ENCODE measurements around the gene PTEN. TPM values are rescaled to one million over a fixed set of nuclear protein-coding genes. Genes with fewer than 3 reads are reported as not detected.

Gene PTEN
- total RNA-seq, 1 donor from 2014 or later: 64.9 TPM

- no peak overlapping the region for H3K27ac ChIP-seq
- H3K4me3 Mint-ChIP-seq: no peak overlapping the region
- no peak overlapping the region for H3K4me2 ChIP-seq
- H3K79me2 ChIP-seq (ENCODE audit: low read depth): no peaks in the 10 kb centered on the region
- peaks cover 29% of the 10 kb centered on the region for H3K36me3 Mint-ChIP-seq
- H2AFZ ChIP-seq (replicated peaks): no peak overlapping the region
- peaks cover 17% of the 10 kb centered on the region for H3K36me3 ChIP-seq
- H3K27ac Mint-ChIP-seq: no peak overlapping the region
- H3K4me1 Mint-ChIP-seq: no peaks in the 10 kb centered on the region
- H3K9me3 Mint-ChIP-seq: no peaks in the 10 kb centered on the region
- no peaks in the 10 kb centered on the region for H3K9me3 ChIP-seq (ENCODE audit: low read depth)
- no peak for TF ChIP-seq EZH2 (IDR thresholded peaks at IDR 0.05)
- TF ChIP-seq CTCF (IDR thresholded peaks at IDR 0.05): no peak
- no peak for TF ChIP-seq EZH2phosphoT487 (IDR thresholded peaks at IDR 0.05)
- no peaks in the 10 kb centered on the region for H4K20me1 ChIP-seq (ENCODE audit: low read depth)
- H3K27me3 Mint-ChIP-seq (ENCODE audit: insufficient read depth, low read depth): no peaks in the 10 kb centered on the region
- H3K4me3 ChIP-seq: no peak overlapping the region
- H3K27me3 ChIP-seq: no peaks in the 10 kb centered on the region
- H3F3A ChIP-seq (ENCODE audit: low read depth): no peaks in the 10 kb centered on the region
- no peak for DNase-seq (ENCODE audit: low spot score)
- H3K4me1 ChIP-seq: no peaks in the 10 kb centered on the region
- no peak overlapping the region for H3K9ac ChIP-seq
These were observed 92.6 kb downstream of the PTEN start for GRCh38 chr10:87956055-87956454.

- H3K9me3 ChIP-seq (ENCODE audit: low read depth): no peaks in the 10 kb centered on the region
- H3K79me2 ChIP-seq (ENCODE audit: low read depth): no peaks in the 10 kb centered on the region
- Mint-ChIP-seq H3K27me3 (ENCODE audit: insufficient read depth, low read depth) (no peaks in the 10 kb centered on the region), H3K4me3 (no peak overlapping the region), H3K9me3 (no peaks in the 10 kb centered on the region), H3K36me3 (peaks cover 35% of the 10 kb centered on the region), H3K27ac (no peak overlapping the region), H3K4me1 (no peaks in the 10 kb centered on the region)
- no peak overlapping the region for H3K4me3 ChIP-seq
- no peak overlapping the region for H3K4me2 ChIP-seq
- H2AFZ ChIP-seq (replicated peaks): no peak overlapping the region
- H4K20me1 ChIP-seq (ENCODE audit: low read depth): no peaks in the 10 kb centered on the region
- DNase-seq (ENCODE audit: low spot score): no peak
- H3K27me3 ChIP-seq: no peaks in the 10 kb centered on the region
- H3K4me1 ChIP-seq: no peaks in the 10 kb centered on the region
- no peak overlapping the region for H3K9ac ChIP-seq
- no peaks in the 10 kb centered on the region for H3F3A ChIP-seq (ENCODE audit: low read depth)
- no peak overlapping the region for H3K27ac ChIP-seq
- TF ChIP-seq EZH2 (IDR thresholded peaks at IDR 0.05) (no peak), EZH2phosphoT487 (IDR thresholded peaks at IDR 0.05) (no peak), CTCF (IDR thresholded peaks at IDR 0.05) (no peak)
- H3K36me3 ChIP-seq: peaks cover 11% of the 10 kb centered on the region
These were observed 94.3 kb downstream of the PTEN start for GRCh38 chr10:87957702-87958101.

GRCh38 chr10:87960230-87960629 lies 96.8 kb downstream of the PTEN start:
- Histone ChIP-seq H3K79me2 (ENCODE audit: low read depth) (no peaks in the 10 kb centered on the region), H3K9me3 (ENCODE audit: low read depth) (no peaks in the 10 kb centered on the region), H3K36me3 (peaks cover 11% of the 10 kb centered on the region), H3K4me1 (no peaks in the 10 kb centered on the region), H3K4me3 (no peak overlapping the region), H4K20me1 (ENCODE audit: low read depth) (no peaks in the 10 kb centered on the region), H3K4me2 (no peak overlapping the region), H3K27ac (no peak overlapping the region), H3K9ac (no peak overlapping the region), H2AFZ (replicated peaks) (no peak overlapping the region), H3F3A (ENCODE audit: low read depth) (no peaks in the 10 kb centered on the region), H3K27me3 (no peaks in the 10 kb centered on the region)
- TF ChIP-seq EZH2 (IDR thresholded peaks at IDR 0.05): no peak
- TF ChIP-seq CTCF (IDR thresholded peaks at IDR 0.05): no peak
- no peak for TF ChIP-seq EZH2phosphoT487 (IDR thresholded peaks at IDR 0.05)
- H3K36me3 Mint-ChIP-seq: peaks cover 35% of the 10 kb centered on the region
- no peak for DNase-seq (ENCODE audit: low spot score)
- no peaks in the 10 kb centered on the region for H3K27me3 Mint-ChIP-seq (ENCODE audit: insufficient read depth, low read depth)
- no peaks in the 10 kb centered on the region for H3K9me3 Mint-ChIP-seq
- H3K4me1 Mint-ChIP-seq: no peaks in the 10 kb centered on the region
- H3K27ac Mint-ChIP-seq: no peak overlapping the region
- no peak overlapping the region for H3K4me3 Mint-ChIP-seq
